ENCODE results near the gene GARIN6. TPM values are rescaled to one million over a fixed set of nuclear protein-coding genes. Genes with fewer than 3 reads are reported as not detected.

The GARIN6 gene
- total and polyA plus RNA-seq, 9 donors, result not detected

DNA sequence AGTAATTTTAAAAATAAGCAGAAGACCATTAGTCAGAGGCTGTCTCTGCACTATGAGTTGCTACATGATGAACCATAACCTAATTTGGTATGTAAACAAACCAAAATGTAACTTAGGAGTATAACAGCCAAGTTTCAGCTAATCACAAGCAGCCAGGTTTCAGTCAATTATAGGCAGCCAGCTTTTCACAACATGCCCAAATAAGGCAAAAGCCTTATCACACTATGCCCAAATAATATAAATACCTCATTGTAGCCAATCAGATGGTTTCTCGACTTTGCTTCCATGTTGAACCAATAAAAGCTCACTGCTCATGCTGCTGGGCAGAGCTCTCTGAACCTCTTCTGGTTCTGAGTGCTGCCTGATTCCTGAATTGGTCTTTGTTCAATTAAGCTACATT lies 38.6 kb downstream of the GARIN6 start:
- Histone ChIP-seq H3K27ac (no peak overlapping the region), H3K9me3 (no peaks in the 10 kb centered on the region), H3K27me3 (no peaks in the 10 kb centered on the region), H3K4me3 (no peak overlapping the region), H3K4me1 (ENCODE audit: insufficient read depth) (no peaks in the 10 kb centered on the region), H3K36me3 (no peaks in the 10 kb centered on the region)
- intact Hi-C loops (cut with DNase I), result no loop called here
- TF ChIP-seq CTCF (IDR thresholded peaks at IDR 0.05) (no peak), POLR2A (IDR thresholded peaks at IDR 0.05) (no peak), EP300 (IDR thresholded peaks at IDR 0.05) (no peak)
- 82 to 93% (median 89%) methylated on average over 1 of the region's 1 CpG for WGBS, 3 donors
- no peak for DNase-seq

DNA sequence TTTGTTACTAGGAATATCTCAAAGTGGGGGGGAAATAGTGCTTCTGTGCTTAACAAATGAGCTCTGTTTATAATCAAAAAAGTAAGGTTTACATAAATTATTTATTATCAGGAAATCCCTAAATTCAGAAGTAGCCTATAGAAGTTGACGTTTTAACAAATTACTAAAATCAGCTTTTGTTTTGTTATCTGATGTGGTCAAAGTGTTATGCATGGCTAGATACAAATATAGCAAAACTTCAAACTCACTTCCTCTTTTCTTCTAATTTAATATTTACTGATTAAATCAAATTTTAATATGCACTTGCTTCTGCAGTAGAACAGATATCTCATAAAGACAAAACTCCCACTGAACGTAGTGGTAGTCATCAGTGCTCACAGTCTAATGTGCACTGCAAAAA lies 47.5 kb downstream of the GARIN6 start:
- no peak overlapping the region for H3K27ac ChIP-seq
- 23 to 36% (median 30%) methylated on average over 2 of the region's 2 CpGs for WGBS, 3 donors
- H3K4me1 ChIP-seq (ENCODE audit: insufficient read depth), result no peaks in the 10 kb centered on the region
- H3K4me3 ChIP-seq, result no peak overlapping the region
- intact Hi-C loops (cut with DNase I), result no loop called here
- DNase-seq, result no peak
- no peaks in the 10 kb centered on the region for H3K36me3 ChIP-seq
- H3K9me3 ChIP-seq, result no peaks in the 10 kb centered on the region
- no peak for TF ChIP-seq CTCF (IDR thresholded peaks at IDR 0.05)
- no peak for TF ChIP-seq EP300 (IDR thresholded peaks at IDR 0.05)
- TF ChIP-seq POLR2A (IDR thresholded peaks at IDR 0.05), result no peak
- H3K27me3 ChIP-seq, result no peaks in the 10 kb centered on the region
